Mucosa of descending colon (tissue), 3 donors: ENCODE data around the gene PTGDR. TPM values are rescaled to one million over a fixed set of nuclear protein-coding genes. Genes with fewer than 3 reads are reported as not detected.

Experiments
- ATAC-seq: fragments of 200-7000 bp; cut with Tn5 transposase; one replicate; pipeline ENCODE4 v1.9.1; 2020; ENCODE audit warnings: mild to moderate bottlenecking, moderate library complexity
- DNase-seq, 3 donors: peaks; one replicate each; pipeline ENCODE4 v3.0.0-alpha.2; 2020
- H3K36me3 ChIP-seq: fragments of 200-600 bp; one replicate; pipeline ENCODE4 v1.8.0; 2021; ENCODE audit warnings: low read depth, mild to moderate bottlenecking
- H3K4me1 ChIP-seq: fragments of 200-600 bp; one replicate; pipeline ENCODE4 v1.8.0; 2021; ENCODE audit warnings: low read depth, mild to moderate bottlenecking
- H3K4me3 ChIP-seq: fragments of 200-600 bp; one replicate; pipeline ENCODE4 v1.8.0; 2021; ENCODE audit warnings: mild to moderate bottlenecking
- H3K9me3 ChIP-seq: fragments of 200-600 bp; one replicate; pipeline ENCODE4 v1.8.0; 2021; ENCODE audit warnings: mild to moderate bottlenecking
- intact Hi-C, 2 donors: fragments of 100-400 bp; cut with DNase I in 1 of 2; cut with micrococcal nuclease in 1 of 2; formaldehyde crosslinking; loops; one replicate each; pipeline versions ENCODE4 v1.11.0 to v1.11.1; 2022; cut with DNase I, micrococcal nuclease
- total RNA-seq, 3 donors: library from RNA; stranded (reverse); fragmentation: NEBNext Ultra II Directional in 2 of 3; extraction: Animal tissue kit (Norgen Biotek cat#: 25700) in 2 of 3; gene quantifications; one replicate each; pipeline versions ENCODE4 v1.2.1 to v1.2.4, GENCODE V29; 2021 to 2023
- TF ChIP-seq, protein P1 (sequence below): fragments of 200-600 bp; IDR thresholded peaks from one replicate; pipeline ENCODE4 v1.8.0; 2022; ENCODE audit warnings: antibody characterized with exemption, mild to moderate bottlenecking
- donor health status: DM: no; HTN: no; CAD: no; lungs with moderate emphysema.
- donor health status: DM: no; HTN: no; CAD: no.
- donor health status: DM: no; HTN: yes; CAD: no.

PTGDR gene
- total RNA-seq, 3 donors from 2014 or later: 10.0 to 23.7 (median 20.9) TPM

DNA sequence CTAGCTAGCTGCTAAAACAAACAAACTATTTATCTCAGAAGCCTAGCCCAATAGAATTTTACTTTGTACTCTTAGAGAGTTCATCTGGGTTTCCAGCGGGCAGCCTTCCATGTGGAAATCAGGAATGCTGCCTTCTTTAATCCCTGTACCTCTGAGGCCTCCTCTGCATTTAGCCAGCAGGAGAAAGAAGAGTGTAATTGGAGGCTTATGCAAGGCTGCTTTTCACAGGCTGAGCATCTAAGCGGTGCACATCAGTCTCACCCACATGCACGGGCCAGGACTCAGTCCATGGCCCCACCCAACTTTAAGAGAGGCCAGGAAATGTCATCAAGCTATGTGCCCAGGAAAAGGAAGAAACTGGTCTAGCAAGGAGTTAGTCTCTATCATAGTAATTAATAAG lies 14.0 kb upstream of the PTGDR start:
- ATAC-seq (peak; percentile 65), DNase-seq (no peak)
- Histone ChIP-seq H3K36me3 (no peaks in the 10 kb centered on the region), H3K9me3 (no peaks in the 10 kb centered on the region), H3K4me1 (no peaks in the 10 kb centered on the region), H3K4me3 (no peak overlapping the region)
- TF ChIP-seq, protein P1, sequence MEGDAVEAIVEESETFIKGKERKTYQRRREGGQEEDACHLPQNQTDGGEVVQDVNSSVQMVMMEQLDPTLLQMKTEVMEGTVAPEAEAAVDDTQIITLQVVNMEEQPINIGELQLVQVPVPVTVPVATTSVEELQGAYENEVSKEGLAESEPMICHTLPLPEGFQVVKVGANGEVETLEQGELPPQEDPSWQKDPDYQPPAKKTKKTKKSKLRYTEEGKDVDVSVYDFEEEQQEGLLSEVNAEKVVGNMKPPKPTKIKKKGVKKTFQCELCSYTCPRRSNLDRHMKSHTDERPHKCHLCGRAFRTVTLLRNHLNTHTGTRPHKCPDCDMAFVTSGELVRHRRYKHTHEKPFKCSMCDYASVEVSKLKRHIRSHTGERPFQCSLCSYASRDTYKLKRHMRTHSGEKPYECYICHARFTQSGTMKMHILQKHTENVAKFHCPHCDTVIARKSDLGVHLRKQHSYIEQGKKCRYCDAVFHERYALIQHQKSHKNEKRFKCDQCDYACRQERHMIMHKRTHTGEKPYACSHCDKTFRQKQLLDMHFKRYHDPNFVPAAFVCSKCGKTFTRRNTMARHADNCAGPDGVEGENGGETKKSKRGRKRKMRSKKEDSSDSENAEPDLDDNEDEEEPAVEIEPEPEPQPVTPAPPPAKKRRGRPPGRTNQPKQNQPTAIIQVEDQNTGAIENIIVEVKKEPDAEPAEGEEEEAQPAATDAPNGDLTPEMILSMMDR: no peak
- intact Hi-C loops: no loop called here

DNA sequence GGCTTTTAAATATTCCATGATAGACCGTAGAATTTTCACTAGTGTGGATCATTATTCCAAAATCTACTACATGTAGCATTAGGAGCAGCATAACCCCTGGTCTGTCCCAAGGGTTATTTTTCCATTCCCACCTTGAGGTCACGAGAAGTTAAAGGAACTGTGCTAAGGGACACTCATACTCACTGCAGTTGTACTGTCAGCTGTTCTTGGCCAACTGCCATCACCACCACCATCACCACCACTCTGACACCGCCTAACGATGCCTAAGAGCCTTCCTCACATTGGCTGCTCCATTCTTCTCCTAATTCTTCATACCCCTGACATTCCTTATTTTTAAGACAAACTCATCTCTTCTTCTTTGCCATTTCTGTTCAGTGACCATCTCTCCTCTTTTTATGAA lies 13.4 kb upstream of the PTGDR start:
- no peak for DNase-seq

DNA sequence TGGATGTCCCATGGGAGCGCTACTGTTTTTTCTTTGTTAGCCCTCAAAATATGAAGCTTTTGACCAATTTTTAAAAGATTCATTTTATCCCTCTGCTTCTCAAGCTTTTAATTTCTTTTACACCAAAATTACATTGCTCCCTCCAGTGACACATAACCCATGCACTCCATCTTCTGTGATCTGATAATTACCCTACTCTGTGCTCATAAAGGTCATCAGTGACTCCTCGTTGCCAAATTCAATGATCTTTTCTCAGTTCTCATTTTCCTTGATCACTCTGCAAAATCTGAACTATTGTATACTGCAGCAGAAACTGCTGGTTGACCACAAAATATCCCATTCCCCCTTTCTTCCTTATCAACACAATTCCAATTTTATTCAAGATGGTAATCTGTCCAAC lies 8.7 kb upstream of the PTGDR start:
- ATAC-seq (no peak), DNase-seq (no peak)
- Histone ChIP-seq H3K9me3 (no peaks in the 10 kb centered on the region), H3K4me1 (no peaks in the 10 kb centered on the region), H3K36me3 (no peaks in the 10 kb centered on the region), H3K4me3 (no peak overlapping the region)
- TF ChIP-seq, protein P1: no peak
- intact Hi-C loops: no loop called here

More for the DNA sequence above, 13.4 kb upstream of the PTGDR start:
- H3K4me1 ChIP-seq: no peaks in the 10 kb centered on the region
- TF ChIP-seq, protein P1: no peak
- no peak for ATAC-seq
- intact Hi-C loops: no loop called here
- no peaks in the 10 kb centered on the region for H3K36me3 ChIP-seq
- H3K9me3 ChIP-seq: no peaks in the 10 kb centered on the region
- no peak overlapping the region for H3K4me3 ChIP-seq

DNA sequence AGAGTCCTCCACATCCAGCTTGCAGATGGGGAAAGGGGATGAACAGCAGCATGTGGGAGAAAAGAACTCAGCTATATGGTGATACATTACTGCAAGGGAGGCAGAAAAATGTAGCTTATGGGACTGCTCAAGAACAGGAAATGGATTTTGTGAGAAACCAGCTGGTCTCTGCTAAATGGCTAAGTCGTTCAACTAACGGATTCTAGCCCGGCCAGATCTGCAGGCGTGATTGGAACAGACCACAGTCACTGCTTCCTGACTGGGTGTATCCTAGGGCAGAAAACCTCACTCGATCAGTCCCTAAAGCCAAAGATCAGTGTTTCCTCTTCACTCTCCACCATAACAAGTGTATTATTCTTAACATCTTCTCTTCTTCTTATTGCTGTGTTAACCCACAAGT lies 8.1 kb upstream of the PTGDR start:
- Histone ChIP-seq H3K4me3 (no peak overlapping the region), H3K4me1 (no peaks in the 10 kb centered on the region), H3K36me3 (no peaks in the 10 kb centered on the region), H3K9me3 (no peaks in the 10 kb centered on the region)
- no peak for DNase-seq
- intact Hi-C loops: no loop called here
- TF ChIP-seq, protein P1: no peak
- no peak for ATAC-seq

DNA sequence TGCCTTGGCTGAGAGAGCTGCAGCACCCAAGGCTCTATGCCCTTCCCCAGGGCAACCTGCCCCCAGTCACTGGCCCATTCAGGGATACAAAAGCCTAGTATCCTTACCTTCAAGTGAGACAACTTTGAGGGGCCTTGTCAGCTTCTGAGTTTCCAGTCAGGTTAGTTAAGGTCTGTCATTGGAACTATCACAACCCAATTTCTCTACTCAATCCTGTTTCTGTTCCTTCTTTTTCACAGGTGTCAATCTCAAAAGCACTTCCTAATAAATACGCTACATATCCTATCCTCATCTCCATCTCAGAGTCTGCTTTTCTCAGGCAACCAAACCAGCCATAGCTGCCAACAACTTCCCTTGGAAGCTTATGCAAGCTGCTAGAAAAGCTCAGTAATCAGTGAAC lies 4.9 kb upstream of the PTGDR start:
- no peak overlapping the region for H3K4me3 ChIP-seq
- peaks cover 17% of the 10 kb centered on the region for H3K4me1 ChIP-seq
- intact Hi-C loops: no loop called here
- TF ChIP-seq, protein P1: no peak
- ATAC-seq: no peak
- no peaks in the 10 kb centered on the region for H3K9me3 ChIP-seq
- DNase-seq: no peak
- H3K36me3 ChIP-seq: no peaks in the 10 kb centered on the region

DNA sequence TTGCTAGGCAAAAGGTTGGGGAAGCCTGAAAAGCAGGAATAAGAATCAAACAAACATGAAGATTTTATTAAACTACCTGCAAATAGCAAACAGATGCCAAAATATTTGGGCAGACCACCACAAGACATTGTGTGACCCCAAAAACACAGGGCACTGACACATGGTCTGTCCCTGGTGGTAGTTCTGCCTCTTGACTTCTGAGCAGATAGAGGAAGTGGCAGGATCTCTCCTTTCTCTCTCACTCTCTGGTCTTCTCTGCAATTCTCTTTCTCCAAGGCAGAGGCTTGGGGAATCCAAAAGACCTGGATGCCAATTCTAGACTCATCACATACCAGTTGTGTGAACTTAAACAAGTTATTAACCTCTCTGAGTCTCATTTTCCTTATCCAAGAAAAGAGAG lies 4.3 kb upstream of the PTGDR start:
- TF ChIP-seq, protein P1: no peak
- DNase-seq (no peak), ATAC-seq (no peak)
- no peaks in the 10 kb centered on the region for H3K9me3 ChIP-seq
- intact Hi-C loops: no loop called here
- H3K4me1 ChIP-seq: peaks cover 17% of the 10 kb centered on the region
- H3K4me3 ChIP-seq: no peak overlapping the region
- no peaks in the 10 kb centered on the region for H3K36me3 ChIP-seq
